H1 (cell line): ENCODE data around the gene GRM5. TPM values are rescaled to one million over a fixed set of nuclear protein-coding genes. Genes with fewer than 3 reads are reported as not detected.

Experiments used
- ATF3 ChIP-seq: IDR thresholded peaks from 2 replicates; pipeline ENCODE4 v1.6.1; 2011; ENCODE audit warnings: low read depth, mild to moderate bottlenecking, low read length; ENCODE audit not compliant: insufficient read depth
- BCL11A ChIP-seq, 2 experiments: IDR thresholded peaks; one replicate each; pipeline ENCODE4 v1.6.1; 2011; ENCODE audit warnings: low read depth in 2 of 2, low read length in 2 of 2, mild to moderate bottlenecking in 2 of 2
- CHD1 ChIP-seq: IDR thresholded peaks from 2 replicates; pipeline ENCODE4 v1.6.1; 2012; ENCODE audit warnings: low read depth, low read length, improper control_type of control experiment
- CTBP2 ChIP-seq: IDR thresholded peaks from 2 replicates; pipeline ENCODE4 v1.7.0; 2011; ENCODE audit warnings: borderline replicate concordance, mild to moderate bottlenecking, moderate library complexity, mixed read lengths, low read length; ENCODE audit not compliant: insufficient read depth, insufficient read length
- EZH2 ChIP-seq: fragments of 200-600 bp; sonication (generic); IDR thresholded peaks from 2 replicates; pipeline ENCODE4 v1.7.1; 2012; ENCODE audit warnings: low read depth, mild to moderate bottlenecking, moderate library complexity, low read length, inconsistent platforms; ENCODE audit not compliant: severe bottlenecking
- RBBP5 ChIP-seq: IDR thresholded peaks from 2 replicates; pipeline ENCODE4 v1.7.1; 2012; ENCODE audit warnings: low read depth, mild to moderate bottlenecking, inconsistent platforms, low read length, moderate library complexity, borderline replicate concordance
- SAP30 ChIP-seq: fragments of 300-600 bp; sonication (generic); IDR thresholded peaks from 2 replicates; pipeline ENCODE4 v1.7.1; 2012; ENCODE audit warnings: low read length, moderate library complexity, mild to moderate bottlenecking, inconsistent platforms; ENCODE audit not compliant: insufficient read depth, insufficient replicate concordance
- SRF ChIP-seq: IDR thresholded peaks from 2 replicates; pipeline ENCODE4 v1.6.1; 2011; ENCODE audit warnings: mild to moderate bottlenecking, low read depth, low read length, moderate library complexity
- polyA plus RNA-seq, 7 experiments: library from polyadenylated mRNA; depleted of rRNA in 3 of 7; stranded (reverse) in 5 of 7; unstranded in 2 of 7; fragments of >200 nt in 5 of 7; fragments of 200-250 nt in 2 of 7; gene quantifications; 1 replicate in 5 of 7; 2 replicates in 1 of 7; 4 replicates in 1 of 7; pipeline versions ENCODE4 v1.2.1 to v1.2.3, GENCODE V29; 2011 to 2013; ENCODE audit warnings: missing spikeins in 2 of 7, mixed read lengths in 2 of 7
- total RNA-seq: library from RNA; stranded (reverse); fragmentation: NEBNext Ultra II Directional; extraction: Animal tissue kit (Norgen Biotek cat#: 25700); gene quantifications from 2 replicates; pipeline ENCODE4 v1.2.1, GENCODE V29; 2021

Gene GRM5
- total and polyA plus RNA-seq, 2 of the 8 experiments (the other 6 are each of a cell fraction or from before 2014, with no cell fraction given), result 0.15 to 0.43 TPM

GRCh38 chr11:88770475-88771079, 295.2 kb downstream of the GRM5 start (continued):
- TF ChIP-seq SAP30 (no peak), CTBP2 (no peak), ATF3 (no peak), RBBP5 (no peak), BCL11A (IDR thresholded peaks at IDR 0.05; ENCODE audit: low read depth in 2 of 2, low read length in 2 of 2) (no peak), SRF (no peak), EZH2 (no peak), CHD1 (no peak)
- TF ChIP-seq, all 59 proteins: peak for 0
